Large intestine (tissue), 3 donors: Measurements from ENCODE around the gene LNX1. TPM values are rescaled to one million over a fixed set of nuclear protein-coding genes. Genes with fewer than 3 reads are reported as not detected.

Experiments used
- DNase-seq, 2 donors: peaks; one replicate each; pipeline versions ENCODE4 v3.0.0 to v3.0.0-alpha.2; 2013
- H3K27ac ChIP-seq: one replicate; pipeline ENCODE4 v1.5.1; 2013; ENCODE audit warnings: low read length
- H3K27me3 ChIP-seq: 2 replicates; pipeline ENCODE4 v1.6.1; 2013; ENCODE audit warnings: low read length; ENCODE audit not compliant: control insufficient read depth, insufficient read depth
- H3K36me3 ChIP-seq: 2 replicates; pipeline ENCODE4 v1.6.1; 2013; ENCODE audit warnings: low read length; ENCODE audit not compliant: control insufficient read depth, insufficient read depth
- H3K4me1 ChIP-seq: one replicate; pipeline ENCODE4 v1.6.1; 2013; ENCODE audit warnings: low read length; ENCODE audit not compliant: control insufficient read depth, insufficient read depth
- H3K4me3 ChIP-seq: one replicate; pipeline ENCODE4 v1.5.1; 2013; ENCODE audit warnings: low read length
- H3K9me3 ChIP-seq: one replicate; pipeline ENCODE4 v1.6.1; 2013; ENCODE audit warnings: mild to moderate bottlenecking, low read depth, low read length, moderate library complexity; ENCODE audit not compliant: control insufficient read depth
- WGBS: methylation state at CpG from one replicate; pipeline ENCODE4 v1.1.5; 2013; ENCODE audit warnings: low lambda C conversion rate; ENCODE audit not compliant: insufficient coverage; 5-methylcytosine and 5-hydroxymethylcytosine counted together
- polyA plus RNA-seq: library from polyadenylated mRNA; unstranded; fragments of 120-200 nt; gene quantifications from one replicate; pipeline ENCODE4 v1.2.1, GENCODE V29; 2013

Gene LNX1
- polyA plus RNA-seq, 1 donor, result 10.8 TPM

DNA sequence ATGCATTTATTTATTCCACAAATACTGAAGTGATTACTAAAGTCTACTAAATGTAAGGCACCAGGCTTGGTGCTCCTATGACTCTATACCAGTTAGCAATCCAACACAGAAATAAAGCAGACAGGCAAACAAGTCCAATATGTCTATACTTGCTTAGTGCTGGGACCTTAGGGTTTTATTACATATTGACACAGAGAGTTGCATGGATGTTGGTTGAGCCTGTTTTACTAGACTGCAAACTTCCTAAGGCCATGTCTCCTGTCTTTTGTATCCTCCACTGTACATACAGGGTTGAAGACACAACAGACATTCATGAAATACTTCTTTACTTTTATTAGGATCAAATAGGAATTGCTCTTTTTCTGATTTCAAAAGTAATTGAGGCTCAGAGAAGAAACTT, 69.0 kb downstream of the LNX1 start:
- H3K27ac ChIP-seq, result no peak overlapping the region
- no peak overlapping the region for H3K4me3 ChIP-seq
- H3K27me3 ChIP-seq, result no peaks in the 10 kb centered on the region
- H3K36me3 ChIP-seq, result no peaks in the 10 kb centered on the region
- no peaks in the 10 kb centered on the region for H3K4me1 ChIP-seq
- H3K9me3 ChIP-seq, result no peaks in the 10 kb centered on the region
- no peak for DNase-seq

- Histone ChIP-seq H3K36me3 (no peaks in the 10 kb centered on the region), H3K27ac (no peak overlapping the region), H3K9me3 (no peaks in the 10 kb centered on the region), H3K4me3 (no peak overlapping the region), H3K27me3 (no peaks in the 10 kb centered on the region), H3K4me1 (no peaks in the 10 kb centered on the region)
- no peak for DNase-seq
- WGBS, result no CpG with 5 or more reads among the region's 6 CpGs
These were observed 71.2 kb downstream of the LNX1 start for GRCh38 chr4:53520116-53520515.

- H3K9me3 ChIP-seq, result no peaks in the 10 kb centered on the region
- DNase-seq, result no peak
- no peak overlapping the region for H3K4me3 ChIP-seq
- no peaks in the 10 kb centered on the region for H3K27me3 ChIP-seq
- H3K4me1 ChIP-seq, result no peaks in the 10 kb centered on the region
- H3K27ac ChIP-seq, result no peak overlapping the region
- H3K36me3 ChIP-seq, result no peaks in the 10 kb centered on the region
- WGBS, result no CpG with 5 or more reads among the region's 3 CpGs
These were observed 72.5 kb downstream of the LNX1 start for GRCh38 chr4:53518807-53519206.

DNA sequence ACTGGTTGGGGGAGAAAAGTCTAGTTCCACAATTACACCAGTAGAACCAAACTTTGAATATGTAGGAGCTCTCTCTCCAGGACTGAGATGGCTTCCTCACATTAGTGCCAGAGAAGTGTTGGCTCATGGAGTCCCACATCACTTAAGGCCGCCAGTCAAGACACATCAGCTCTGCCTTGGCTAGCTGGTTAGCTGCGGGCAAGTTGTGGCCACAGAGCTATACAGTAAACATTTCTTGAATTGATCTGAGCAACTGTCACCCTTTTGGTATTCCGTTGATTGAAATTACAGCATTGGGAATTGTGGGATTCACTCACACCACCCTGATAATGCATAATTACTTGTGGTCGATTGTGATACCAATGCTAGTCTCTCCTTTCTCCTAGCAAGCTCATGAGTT, 76.2 kb downstream of the LNX1 start:
- no peak for DNase-seq
- no CpG with 5 or more reads among the region's 4 CpGs for WGBS
- H3K9me3 ChIP-seq, result no peaks in the 10 kb centered on the region
- no peak overlapping the region for H3K4me3 ChIP-seq
- no peak overlapping the region for H3K27ac ChIP-seq
- H3K36me3 ChIP-seq, result no peaks in the 10 kb centered on the region
- H3K4me1 ChIP-seq, result no peaks in the 10 kb centered on the region
- no peaks in the 10 kb centered on the region for H3K27me3 ChIP-seq

- DNase-seq, result no peak
- H3K27me3 ChIP-seq, result no peaks in the 10 kb centered on the region
- WGBS, result no CpG with 5 or more reads among the region's 1 CpG
- H3K4me1 ChIP-seq, result no peaks in the 10 kb centered on the region
- H3K36me3 ChIP-seq, result no peaks in the 10 kb centered on the region
- no peak overlapping the region for H3K4me3 ChIP-seq
- no peak overlapping the region for H3K27ac ChIP-seq
- H3K9me3 ChIP-seq, result no peaks in the 10 kb centered on the region
These were observed 76.8 kb downstream of the LNX1 start for GRCh38 chr4:53514509-53514908.

- no peak for DNase-seq
- WGBS, result no CpG with 5 or more reads among the region's 3 CpGs
- no peaks in the 10 kb centered on the region for H3K4me1 ChIP-seq
- peaks cover 2% of the 10 kb centered on the region for H3K9me3 ChIP-seq
- no peak overlapping the region for H3K4me3 ChIP-seq
- peaks cover 3% of the 10 kb centered on the region for H3K36me3 ChIP-seq
- no peak overlapping the region for H3K27ac ChIP-seq
- H3K27me3 ChIP-seq, result no peaks in the 10 kb centered on the region
These were observed 78.7 kb downstream of the LNX1 start for GRCh38 chr4:53512608-53513007.

GRCh38 chr4:53511014-53511413, 80.3 kb downstream of the LNX1 start:
- no peak for DNase-seq
- Histone ChIP-seq H3K27ac (no peak overlapping the region), H3K4me3 (no peak overlapping the region), H3K27me3 (no peaks in the 10 kb centered on the region), H3K36me3 (peaks cover 10% of the 10 kb centered on the region), H3K4me1 (no peaks in the 10 kb centered on the region), H3K9me3 (peaks cover 2% of the 10 kb centered on the region)
- whole genome bisulfite sequencing, result 33% methylated on average over 3 of the region's 3 CpGs

DNA sequence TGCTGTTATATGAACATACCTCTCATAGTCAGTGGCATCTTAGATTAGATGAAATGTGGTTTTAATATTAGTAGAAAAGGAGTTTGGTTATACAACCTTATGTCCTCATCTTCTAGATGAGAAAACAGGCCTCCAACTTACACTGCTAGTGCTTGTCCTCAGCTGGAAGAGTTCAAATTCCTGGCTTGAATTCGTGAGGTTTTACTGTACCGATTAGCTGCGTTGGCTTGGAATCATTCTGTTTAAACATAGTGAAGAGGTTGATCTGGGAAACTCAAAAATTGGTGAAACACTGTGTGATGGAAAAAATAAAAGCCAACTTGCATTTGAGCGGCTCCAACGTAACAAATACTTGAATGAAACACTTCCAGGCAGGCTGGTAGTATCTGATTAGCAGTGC, 81.0 kb downstream of the LNX1 start:
- Histone ChIP-seq H3K4me3 (no peak overlapping the region), H3K4me1 (no peaks in the 10 kb centered on the region), H3K36me3 (peaks cover 16% of the 10 kb centered on the region), H3K9me3 (peaks cover 2% of the 10 kb centered on the region), H3K27me3 (no peaks in the 10 kb centered on the region), H3K27ac (no peak overlapping the region)
- whole genome bisulfite sequencing, result no CpG with 5 or more reads among the region's 5 CpGs
- DNase-seq, result no peak

DNA sequence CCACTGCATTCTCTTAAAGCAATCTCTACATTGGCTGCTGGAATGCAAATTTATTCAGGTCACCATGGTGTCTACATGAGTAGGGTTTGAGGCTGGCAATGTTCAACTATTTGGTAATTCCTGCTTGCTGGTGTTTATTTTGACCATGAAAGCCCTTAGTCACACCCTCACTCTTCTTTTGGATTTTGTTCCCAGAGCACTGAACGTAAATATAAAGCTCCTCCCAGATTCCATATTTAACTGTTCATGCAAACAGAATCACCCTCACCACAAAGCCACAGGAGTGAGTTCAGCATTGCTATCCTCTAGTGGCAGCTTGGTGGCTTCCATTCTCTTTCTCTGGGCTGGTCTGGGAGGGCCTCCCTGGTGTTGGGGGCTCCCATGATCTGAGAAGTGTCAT, 82.8 kb downstream of the LNX1 start:
- no peak for DNase-seq

GRCh38 chr4:53507671-53508286, 83.5 kb downstream of the LNX1 start:
- peaks cover 20% of the 10 kb centered on the region for H3K36me3 ChIP-seq
- H3K9me3 ChIP-seq, result peaks cover 2% of the 10 kb centered on the region
- H3K4me1 ChIP-seq, result no peaks in the 10 kb centered on the region
- H3K4me3 ChIP-seq, result no peak overlapping the region
- H3K27ac ChIP-seq, result no peak overlapping the region
- WGBS, result no CpG with 5 or more reads among the region's 17 CpGs
- no peaks in the 10 kb centered on the region for H3K27me3 ChIP-seq
- DNase-seq, result no peak

More for the DNA sequence above, 82.8 kb downstream of the LNX1 start:
- Histone ChIP-seq H3K27ac (no peak overlapping the region), H3K4me1 (no peaks in the 10 kb centered on the region), H3K36me3 (peaks cover 20% of the 10 kb centered on the region), H3K4me3 (no peak overlapping the region), H3K27me3 (no peaks in the 10 kb centered on the region), H3K9me3 (peaks cover 2% of the 10 kb centered on the region)
- no CpG with 5 or more reads among the region's 1 CpG for WGBS

GRCh38 chr4:53507058-53507457, 84.2 kb downstream of the LNX1 start:
- 93% methylated on average over 2 of the region's 7 CpGs for WGBS
- H3K4me3 ChIP-seq, result no peak overlapping the region
- peaks cover 2% of the 10 kb centered on the region for H3K9me3 ChIP-seq
- H3K27me3 ChIP-seq, result no peaks in the 10 kb centered on the region
- H3K4me1 ChIP-seq, result no peaks in the 10 kb centered on the region
- no peak overlapping the region for H3K27ac ChIP-seq
- no peak for DNase-seq
- H3K36me3 ChIP-seq, result peaks cover 20% of the 10 kb centered on the region
